Endodermal cell (in vitro differentiated cells): ENCODE data around the gene MCU. TPM values are rescaled to one million over a fixed set of nuclear protein-coding genes. Genes with fewer than 3 reads are reported as not detected.

ENCODE experiments used
- DNase-seq: peaks from one replicate; pipeline ENCODE4 v3.0.0-alpha.2; 2017
- H3K27ac ChIP-seq: 2 replicates; pipeline ENCODE4 v1.5.1; 2013; ENCODE audit warnings: mild to moderate bottlenecking, low read depth, low read length, moderate library complexity
- H3K27me3 ChIP-seq: 2 replicates; pipeline ENCODE4 v1.6.1; 2013; ENCODE audit warnings: mild to moderate bottlenecking, low read length, moderate library complexity; ENCODE audit not compliant: insufficient read depth, control insufficient read depth, poor library complexity, severe bottlenecking
- H3K36me3 ChIP-seq: 2 replicates; pipeline ENCODE4 v1.7.0; 2013; ENCODE audit warnings: mild to moderate bottlenecking, low read length, moderate library complexity; ENCODE audit not compliant: control insufficient read depth, insufficient read depth
- H3K4me1 ChIP-seq: one replicate; pipeline ENCODE4 v1.7.0; 2013; ENCODE audit warnings: low read length; ENCODE audit not compliant: control insufficient read depth, insufficient read depth
- H3K4me3 ChIP-seq: 2 replicates; pipeline ENCODE4 v1.5.1; 2013; ENCODE audit warnings: mild to moderate bottlenecking, low read length, moderate library complexity
- H3K9ac ChIP-seq: 2 replicates; pipeline ENCODE4 v1.6.1; 2013; ENCODE audit warnings: mild to moderate bottlenecking, low read length, moderate library complexity; ENCODE audit not compliant: poor library complexity, severe bottlenecking; ENCODE audit errors: extremely low read depth
- H3K9me3 ChIP-seq: 2 replicates; pipeline ENCODE4 v1.6.1; 2013; ENCODE audit warnings: mild to moderate bottlenecking, low read length, moderate library complexity; ENCODE audit not compliant: control insufficient read depth
- H3K27ac Mint-ChIP-seq: 2 replicates; pipeline ENCODE4 v1.8.0; 2020; ENCODE audit warnings: mixed read lengths
- H3K27me3 Mint-ChIP-seq: 2 replicates; pipeline ENCODE4 v1.8.0; 2021; ENCODE audit warnings: mild to moderate bottlenecking, mixed read lengths; ENCODE audit not compliant: insufficient read depth
- H3K36me3 Mint-ChIP-seq: 2 replicates; pipeline ENCODE4 v1.8.0; 2020; ENCODE audit warnings: low read depth, mixed read lengths
- H3K4me1 Mint-ChIP-seq: 2 replicates; pipeline ENCODE4 v1.8.0; 2020; ENCODE audit warnings: mixed read lengths
- H3K4me3 Mint-ChIP-seq: 2 replicates; pipeline ENCODE4 v1.8.0; 2020; ENCODE audit warnings: mild to moderate bottlenecking, moderate library complexity, mixed read lengths
- H3K9me3 Mint-ChIP-seq: 2 replicates; pipeline ENCODE4 v1.8.0; 2020; ENCODE audit warnings: mild to moderate bottlenecking, mixed read lengths
- CTCF ChIP-seq: fragments of 200-600 bp; sonication (generic); conservative IDR thresholded peaks from 2 replicates; pipeline ENCODE4 v1.5.0; 2021; ENCODE audit warnings: antibody characterized with exemption, mild to moderate bottlenecking
- WGBS, 2 experiments: methylation state at CpG; one replicate each; pipeline versions ENCODE4 v1.1.5 to v1.1.7; 2013; ENCODE audit warnings: missing lambda C conversion rate in 2 of 2, mixed read lengths in 1 of 2; ENCODE audit not compliant: insufficient coverage in 1 of 2, insufficient read length in 1 of 2; 5-methylcytosine and 5-hydroxymethylcytosine counted together
- total RNA-seq, 2 donors: library from RNA; stranded (reverse); fragmentation: NEBNext Ultra II Directional in 1 of 2; extraction: Animal tissue kit (Norgen Biotek cat#: 25700) in 1 of 2; gene quantifications; 2 replicates in 1 of 2; 3 replicates in 1 of 2; pipeline ENCODE4 v1.2.1, GENCODE V29; 2021

MCU gene
- total RNA-seq, 2 donors from 2014 or later, result 46.1 to 48.5 TPM

GRCh38 chr10:72759584-72759983 lies 67.6 kb downstream of the MCU start:
- Histone ChIP-seq H3K4me3 (no peak overlapping the region), H3K9me3 (no peaks in the 10 kb centered on the region), H3K4me1 (peaks cover 18% of the 10 kb centered on the region), H3K9ac (no peak overlapping the region), H3K27me3 (no peaks in the 10 kb centered on the region), H3K27ac (no peak overlapping the region), H3K36me3 (no peaks in the 10 kb centered on the region)
- H3K27me3 Mint-ChIP-seq, result no peaks in the 10 kb centered on the region
- H3K4me1 Mint-ChIP-seq, result peaks cover 73% of the 10 kb centered on the region
- no peaks in the 10 kb centered on the region for H3K36me3 Mint-ChIP-seq
- 25 to 33% methylated on average over 1 of the region's 1 CpG for WGBS, 2 experiments
- DNase-seq, result no peak
- peak overlapping the region; percentile 44 for H3K4me3 Mint-ChIP-seq
- TF ChIP-seq CTCF, result no peak
- peak overlapping the region; percentile 95 for H3K27ac Mint-ChIP-seq
- H3K9me3 Mint-ChIP-seq, result no peaks in the 10 kb centered on the region

GRCh38 chr10:72761498-72761897 lies 69.6 kb downstream of the MCU start:
- Mint-ChIP-seq H3K9me3 (no peaks in the 10 kb centered on the region), H3K4me1 (peaks cover 59% of the 10 kb centered on the region), H3K36me3 (no peaks in the 10 kb centered on the region), H3K4me3 (peak overlapping the region; percentile 26), H3K27me3 (no peaks in the 10 kb centered on the region), H3K27ac (peak overlapping the region; percentile 56)
- H3K9me3 ChIP-seq, result no peaks in the 10 kb centered on the region
- H3K4me1 ChIP-seq, result peaks cover 15% of the 10 kb centered on the region
- H3K9ac ChIP-seq, result no peak overlapping the region
- H3K4me3 ChIP-seq, result no peak overlapping the region
- 95 to 100% methylated on average over 1 of the region's 1 CpG for WGBS, 2 experiments
- DNase-seq, result no peak
- no peak for TF ChIP-seq CTCF
- no peaks in the 10 kb centered on the region for H3K27me3 ChIP-seq
- H3K27ac ChIP-seq, result no peak overlapping the region
- no peaks in the 10 kb centered on the region for H3K36me3 ChIP-seq

- Mint-ChIP-seq H3K4me3 (peak overlapping the region; percentile 26), H3K36me3 (no peaks in the 10 kb centered on the region), H3K9me3 (no peaks in the 10 kb centered on the region), H3K27ac (peak overlapping the region; percentile 56), H3K27me3 (no peaks in the 10 kb centered on the region), H3K4me1 (peaks cover 54% of the 10 kb centered on the region)
- Histone ChIP-seq H3K27ac (no peak overlapping the region), H3K4me1 (peaks cover 12% of the 10 kb centered on the region), H3K36me3 (no peaks in the 10 kb centered on the region), H3K4me3 (peak overlapping the region; percentile 2), H3K27me3 (no peaks in the 10 kb centered on the region), H3K9ac (no peak overlapping the region), H3K9me3 (no peaks in the 10 kb centered on the region)
- no peak for TF ChIP-seq CTCF
- no peak for DNase-seq
Measured at GRCh38 chr10:72762042-72762441, 70.1 kb downstream of the MCU start.
